Fibroblast of the aortic adventitia (primary cell): Measurements from ENCODE around the gene ITSN1. TPM values are rescaled to one million over a fixed set of nuclear protein-coding genes. Genes with fewer than 3 reads are reported as not detected.
A peak's percentile ranks its signal among the peaks of the same experiment; 100 is the strongest.
"Not testable (repeated sequence)": the region's sequence is repeated elsewhere in the genome, so short reads cannot be mapped to it uniquely, and the experiment has no call there.

Experiments used
- DNase-seq: peaks from one replicate; pipeline ENCODE4 v3.0.0-alpha.2; 2010; ENCODE audit warnings: low read depth
- H3K4me3 ChIP-seq: 2 replicates; pipeline ENCODE4 v1.5.1; 2011; ENCODE audit warnings: low read depth, mild to moderate bottlenecking, control low read depth, low read length, moderate library complexity
- CTCF ChIP-seq: IDR thresholded peaks from 2 replicates; pipeline ENCODE4 v1.5.1; 2011; ENCODE audit warnings: mild to moderate bottlenecking, low read length, control low read depth, inconsistent platforms; ENCODE audit not compliant: insufficient read depth
- total RNA-seq: library from RNA; depleted of rRNA; stranded (reverse); fragments of >200 nt; gene quantifications from 2 replicates; pipeline ENCODE4 v1.2.3, GENCODE V29; 2012; ENCODE audit warnings: low replicate concordance

The ITSN1 gene
- total RNA-seq, 1 donor: 35.0 TPM

- peak; percentile 33 for DNase-seq
- no peak overlapping the region for H3K4me3 ChIP-seq
- no peak for TF ChIP-seq CTCF
Observed at GRCh38 chr21:33858667-33859372, 216.5 kb downstream of the ITSN1 start.

DNA sequence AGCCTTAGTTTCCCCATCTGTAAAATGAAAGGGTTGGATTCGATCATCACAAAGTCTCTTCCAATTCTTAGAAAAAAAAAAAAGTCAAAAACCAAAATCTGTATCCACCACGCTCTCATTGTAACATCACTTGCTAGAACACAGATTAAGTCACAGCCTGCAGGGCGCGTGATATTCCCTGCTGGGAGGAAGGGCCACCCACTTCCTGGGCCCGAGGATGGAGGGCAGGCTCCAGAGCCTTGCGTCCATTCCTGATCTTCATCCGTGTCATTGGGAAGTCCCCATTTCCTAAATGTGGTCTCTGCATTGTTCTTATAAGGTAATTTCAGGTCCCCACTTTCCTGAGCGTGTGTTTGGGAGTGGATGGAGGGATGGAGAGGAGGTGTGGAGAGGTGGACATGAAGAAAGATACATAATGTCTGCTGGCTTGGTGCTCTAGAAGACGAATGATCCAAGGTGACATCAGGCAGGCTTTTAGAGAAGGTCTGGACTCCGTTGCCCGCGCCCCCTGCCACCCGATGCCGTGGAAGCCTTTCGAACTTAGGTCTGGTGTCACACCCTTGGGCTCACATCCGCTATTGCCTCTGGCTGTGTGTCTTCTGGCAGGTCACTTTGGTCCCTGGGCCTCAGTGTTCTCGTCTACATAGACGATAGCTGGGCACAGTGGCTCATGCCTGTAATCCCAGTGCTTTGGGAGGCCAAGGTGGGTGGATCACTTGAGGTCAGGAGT, 217.2 kb downstream of the ITSN1 start:
- no peak overlapping the region for H3K4me3 ChIP-seq
- DNase-seq: no peak
- no peak for TF ChIP-seq CTCF

DNA sequence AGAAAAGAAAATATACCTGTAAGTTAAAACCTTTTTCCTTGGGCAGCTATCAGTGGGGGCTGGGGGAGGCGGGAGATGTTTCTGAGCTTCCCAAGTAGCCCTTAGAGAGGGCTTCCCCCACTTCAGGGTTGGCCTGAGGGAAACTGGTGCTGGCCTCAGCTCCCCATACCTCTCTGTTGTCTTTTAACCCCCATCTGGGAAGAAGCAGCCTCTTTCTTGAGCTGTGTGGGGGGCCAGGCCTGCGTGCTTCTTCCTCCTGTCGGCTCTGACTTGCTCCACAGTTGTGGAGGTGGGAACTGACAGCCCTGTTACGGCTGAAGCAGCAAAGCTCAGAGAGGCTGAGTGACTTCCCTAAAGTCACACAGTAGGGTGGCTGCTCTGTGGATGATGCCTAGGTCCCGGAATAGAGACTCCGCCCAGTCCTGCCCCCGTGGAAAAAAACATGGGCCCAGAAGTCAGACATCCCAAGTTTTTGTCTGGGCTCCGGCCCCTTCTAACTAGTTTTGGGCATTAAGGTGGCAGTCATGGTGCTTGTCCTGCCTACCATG, 218.1 kb downstream of the ITSN1 start:
- DNase-seq: no peak
- H3K4me3 ChIP-seq: no peak overlapping the region
- no peak for TF ChIP-seq CTCF

- no peak for TF ChIP-seq CTCF
- no peak for DNase-seq
- no peak overlapping the region for H3K4me3 ChIP-seq
Observed at GRCh38 chr21:33861125-33861524, 218.8 kb downstream of the ITSN1 start.

GRCh38 chr21:33863191-33863590, 220.9 kb downstream of the ITSN1 start:
- not testable (repeated sequence) for H3K4me3 ChIP-seq, DNase-seq

GRCh38 chr21:33864150-33864549, 221.8 kb downstream of the ITSN1 start:
- no peak for TF ChIP-seq CTCF
- no peak overlapping the region for H3K4me3 ChIP-seq
- no peak for DNase-seq

DNA sequence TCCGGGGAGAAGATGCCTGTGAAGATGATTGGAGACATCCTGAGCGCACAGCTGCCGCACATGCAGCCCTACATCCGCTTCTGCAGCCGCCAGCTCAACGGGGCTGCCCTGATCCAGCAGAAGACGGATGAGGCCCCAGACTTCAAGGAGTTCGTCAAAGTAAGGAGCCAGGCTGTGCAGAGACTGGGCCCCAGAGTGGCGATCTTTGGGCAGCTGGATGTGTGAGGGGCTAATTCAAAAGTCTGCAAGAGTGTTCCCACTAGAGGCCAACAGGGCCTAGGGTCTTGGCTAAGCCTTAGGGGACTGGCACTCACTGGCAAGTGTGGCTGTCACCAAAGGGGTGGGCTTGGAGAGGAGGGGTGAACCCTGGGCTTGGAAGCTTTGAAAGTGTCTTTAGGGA, 222.9 kb downstream of the ITSN1 start:
- no peak for TF ChIP-seq CTCF
- DNase-seq: no peak
- H3K4me3 ChIP-seq: no peak overlapping the region
